H1 (cell line): ENCODE results near the gene SKOR2. TPM values are rescaled to one million over a fixed set of nuclear protein-coding genes. Genes with fewer than 3 reads are reported as not detected.

Experiments used
- CTCF ChIA-PET: fragments of 300-600 bp; sonication (Branson Sonifier 250); formaldehyde crosslinking; loops from one replicate; lab custom pipeline; 2021; ENCODE audit not compliant: partially characterized antibody; lab: Charles Lee
- POLR2A ChIA-PET: fragments of 300-600 bp; sonication (Branson Sonifier 250); formaldehyde crosslinking; loops from one replicate; lab custom pipeline; 2021; ENCODE audit warnings: inconsistent platforms; ENCODE audit not compliant: partially characterized antibody; lab: Charles Lee
- DNase-seq, 2 experiments: peaks; one replicate each; pipeline versions ENCODE4 v3.0.0 to v3.0.0-alpha.2; 2010 to 2022; ENCODE audit warnings: low spot score in 2 of 2, low read depth in 1 of 2, mixed read lengths in 1 of 2
- FAIRE-seq: peaks from 2 replicates; lab custom pipeline; 2011; peaks lifted over from hg19 to GRCh38; lab: Jason Lieb, UNC
- H2AFZ ChIP-seq: 2 replicates; pipeline ENCODE4 v1.8.1; 2012; ENCODE audit warnings: low read length, inconsistent platforms
- H2AK5ac ChIP-seq: 2 replicates; pipeline ENCODE4 v1.6.1; 2013; ENCODE audit warnings: low read depth, low read length
- H2BK120ac ChIP-seq: replicated peaks from 2 replicates; pipeline ENCODE3; 2013; ENCODE audit warnings: low read depth, low read length, inconsistent platforms
- H2BK12ac ChIP-seq: 2 replicates; pipeline ENCODE4 v1.6.1; 2013; ENCODE audit warnings: low read depth, low read length
- H2BK15ac ChIP-seq: 2 replicates; pipeline ENCODE4 v1.6.1; 2013; ENCODE audit warnings: low read length
- H2BK20ac ChIP-seq: 2 replicates; pipeline ENCODE4 v1.6.1; 2013; ENCODE audit warnings: low read length
- H2BK5ac ChIP-seq: 2 replicates; pipeline ENCODE4 v1.6.1; 2013; ENCODE audit warnings: low read depth, low read length
- H3K14ac ChIP-seq: 2 replicates; pipeline ENCODE4 v1.6.1; 2013; ENCODE audit warnings: inconsistent platforms; ENCODE audit not compliant: insufficient read length
- H3K18ac ChIP-seq: 2 replicates; pipeline ENCODE4 v1.6.1; 2013; ENCODE audit warnings: low read length; ENCODE audit errors: extremely low read depth
- H3K23ac ChIP-seq: 2 replicates; pipeline ENCODE4 v1.6.1; 2013; ENCODE audit warnings: inconsistent platforms; ENCODE audit not compliant: insufficient read length
- H3K23me2 ChIP-seq: 2 replicates; pipeline ENCODE4 v1.6.1; 2013; ENCODE audit warnings: low read depth, low read length
- H3K27ac ChIP-seq: 2 replicates; pipeline ENCODE4 v1.6.1; 2011; ENCODE audit warnings: low read depth, low read length, inconsistent platforms
- H3K27me3 ChIP-seq, 4 experiments: replicated peaks in 1 of 4; 1 replicate in 1 of 4; 2 replicates in 3 of 4; pipeline versions ENCODE4 v1.6.1 to v1.8.1; 2011 to 2013; ENCODE audit warnings: low read length in 3 of 4, mild to moderate bottlenecking in 3 of 4, inconsistent platforms in 2 of 4, mixed read lengths in 2 of 4, moderate library complexity in 1 of 4; ENCODE audit not compliant: control insufficient read depth in 3 of 4, insufficient read depth in 3 of 4; ENCODE audit errors: extremely low read depth in 1 of 4
- H3K36me3 ChIP-seq, 4 experiments: 2 replicates each; pipeline versions ENCODE4 v1.6.1 to v1.8.1; 2011 to 2013; ENCODE audit warnings: mild to moderate bottlenecking in 4 of 4, low read length in 3 of 4, moderate library complexity in 2 of 4, control low read depth in 1 of 4, inconsistent platforms in 1 of 4; ENCODE audit not compliant: insufficient read depth in 4 of 4, control insufficient read depth in 2 of 4
- H3K4ac ChIP-seq: replicated peaks from 2 replicates; pipeline ENCODE3; 2013; ENCODE audit warnings: low read length, low read depth, mixed read lengths, inconsistent platforms; ENCODE audit not compliant: insufficient read length
- H3K4me1 ChIP-seq, 4 experiments: replicated peaks in 1 of 4; 1 replicate in 1 of 4; 2 replicates in 3 of 4; pipeline versions ENCODE4 v1.6.1 to v1.8.1; 2011 to 2013; ENCODE audit warnings: low read length in 3 of 4, inconsistent platforms in 2 of 4, mixed read lengths in 1 of 4; ENCODE audit not compliant: insufficient read depth in 4 of 4, control insufficient read depth in 3 of 4
- H3K4me2 ChIP-seq, 2 experiments: 2 replicates each; pipeline versions ENCODE4 v1.6.1 to v1.8.1; 2011 to 2013; ENCODE audit warnings: low read depth in 2 of 2, low read length in 2 of 2, control low read depth in 1 of 2, inconsistent platforms in 1 of 2, mild to moderate bottlenecking in 1 of 2; ENCODE audit not compliant: insufficient read depth in 1 of 2
- H3K4me3 ChIP-seq, 4 experiments: fragments of 200-600, 300-600 bp in 1 of 4; sonication (generic), shearing (Covaris generic), sonication (Bioruptor Twin) in 1 of 4; 2 replicates each; pipeline versions ENCODE4 v1.5.1 to v1.8.1; 2011 to 2016; ENCODE audit warnings: low read length in 4 of 4, low read depth in 3 of 4, control low read depth in 2 of 4, inconsistent platforms in 2 of 4, mild to moderate bottlenecking in 2 of 4, mixed read lengths in 1 of 4, moderate library complexity in 1 of 4; ENCODE audit not compliant: insufficient read depth in 2 of 4; ENCODE audit errors: extremely low read depth in 1 of 4
- H3K56ac ChIP-seq: replicated peaks from 2 replicates; pipeline ENCODE3; 2013; ENCODE audit warnings: low read depth, mild to moderate bottlenecking, mixed read lengths, low read length, inconsistent platforms; ENCODE audit not compliant: insufficient read length
- H3K79me1 ChIP-seq: 2 replicates; pipeline ENCODE4 v1.6.1; 2013; ENCODE audit warnings: low read depth, low read length, control low read depth
- H3K79me2 ChIP-seq, 2 experiments: 2 replicates each; pipeline versions ENCODE4 v1.6.1 to v1.8.1; 2012 to 2013; ENCODE audit warnings: low read length in 2 of 2, mild to moderate bottlenecking in 2 of 2, inconsistent platforms in 1 of 2; ENCODE audit not compliant: insufficient read depth in 2 of 2, control insufficient read depth in 1 of 2
- H3K9ac ChIP-seq, 4 experiments: replicated peaks in 1 of 4; 1 replicate in 1 of 4; 2 replicates in 3 of 4; pipeline versions ENCODE4 v1.6.1 to v1.8.1; 2011 to 2013; ENCODE audit warnings: low read depth in 3 of 4, low read length in 3 of 4, control low read depth in 2 of 4, mild to moderate bottlenecking in 2 of 4, moderate library complexity in 2 of 4, inconsistent platforms in 1 of 4; ENCODE audit errors: extremely low read depth in 1 of 4
- H3K9me3 ChIP-seq, 2 experiments: 2 replicates each; pipeline versions ENCODE4 v1.6.1 to v1.8.1; 2012 to 2013; ENCODE audit warnings: mild to moderate bottlenecking in 2 of 2, moderate library complexity in 2 of 2, control low read depth in 1 of 2, inconsistent platforms in 1 of 2, low read depth in 1 of 2, low read length in 1 of 2, mixed read lengths in 1 of 2; ENCODE audit not compliant: insufficient read depth in 2 of 2
- H4K20me1 ChIP-seq, 2 experiments: replicated peaks in 1 of 2; 2 replicates each; pipeline versions ENCODE3 to v1.8.1; 2011 to 2013; ENCODE audit warnings: inconsistent platforms in 2 of 2, low read length in 2 of 2, mild to moderate bottlenecking in 1 of 2; ENCODE audit not compliant: insufficient read depth in 2 of 2, control insufficient read depth in 1 of 2
- H4K5ac ChIP-seq: 2 replicates; pipeline ENCODE4 v1.6.1; 2013; ENCODE audit warnings: low read length, low read depth, mixed read lengths, inconsistent platforms; ENCODE audit not compliant: insufficient read length
- H4K8ac ChIP-seq: 2 replicates; pipeline ENCODE4 v1.8.0; 2013; ENCODE audit warnings: mild to moderate bottlenecking, moderate library complexity, low read length, inconsistent platforms; ENCODE audit not compliant: insufficient read depth; ENCODE audit errors: extremely low read depth
- H4K91ac ChIP-seq: replicated peaks from 2 replicates; pipeline ENCODE3; 2013; ENCODE audit warnings: low read length, mixed read lengths, inconsistent platforms; ENCODE audit not compliant: insufficient read length
- BACH1 ChIP-seq: IDR thresholded peaks from 2 replicates; pipeline ENCODE4 v1.6.1; 2012; ENCODE audit warnings: low read length, improper control_type of control experiment
- BCL11A ChIP-seq, 2 experiments: IDR thresholded peaks; one replicate each; pipeline ENCODE4 v1.6.1; 2011; ENCODE audit warnings: low read depth in 2 of 2, low read length in 2 of 2, mild to moderate bottlenecking in 2 of 2
- MAFK ChIP-seq: IDR thresholded peaks from 2 replicates; pipeline ENCODE4 v1.6.1; 2012; ENCODE audit warnings: low read depth, mild to moderate bottlenecking, improper control_type of control experiment, low read length
- POLR2AphosphoS5 ChIP-seq: IDR thresholded peaks from 2 replicates; pipeline ENCODE4 v1.6.1; 2011; ENCODE audit warnings: low read depth, low read length
- POU5F1 ChIP-seq: IDR thresholded peaks from 2 replicates; pipeline ENCODE4 v1.6.1; 2011; ENCODE audit warnings: low read depth, mild to moderate bottlenecking, low read length, moderate library complexity
- RFX5 ChIP-seq: IDR thresholded peaks from 2 replicates; pipeline ENCODE4 v1.6.1; 2011; ENCODE audit warnings: low read depth, low read length, improper control_type of control experiment, borderline replicate concordance
- SIN3A ChIP-seq, 2 experiments: IDR thresholded peaks in 1 of 2; conservative IDR thresholded peaks in 1 of 2; 2 replicates each; pipeline ENCODE4 v1.6.1; 2011 to 2012; ENCODE audit warnings: low read length in 2 of 2, improper control_type of control experiment in 1 of 2, low read depth in 1 of 2, mild to moderate bottlenecking in 1 of 2
- TAF1 ChIP-seq: IDR thresholded peaks from 2 replicates; pipeline ENCODE4 v1.6.1; 2011; ENCODE audit warnings: mild to moderate bottlenecking, low read depth, low read length
- YY1 ChIP-seq: IDR thresholded peaks from 2 replicates; pipeline ENCODE4 v1.6.1; 2011; ENCODE audit warnings: low read depth, mild to moderate bottlenecking, low read length
- WGBS, 2 experiments: shearing (Covaris generic) in 1 of 2; methylation state at CpG; one replicate each; pipeline versions ENCODE4 v1.1.6 to v1.1.7; 2013 to 2015; ENCODE audit warnings: low lambda C conversion rate in 2 of 2, mixed read lengths in 2 of 2, inconsistent platforms in 1 of 2, low coverage in 1 of 2, missing lambda C conversion rate in 1 of 2; ENCODE audit not compliant: insufficient replicate concordance in 2 of 2, insufficient coverage in 1 of 2, insufficient read length in 1 of 2; ENCODE audit errors: extremely low coverage in 1 of 2, missing lambda C conversion rate in 1 of 2; 5-methylcytosine and 5-hydroxymethylcytosine counted together
- polyA plus RNA-seq, 7 experiments: library from polyadenylated mRNA; depleted of rRNA in 3 of 7; stranded (reverse) in 5 of 7; unstranded in 2 of 7; fragments of >200 nt in 5 of 7; fragments of 200-250 nt in 2 of 7; gene quantifications; 1 replicate in 5 of 7; 2 replicates in 1 of 7; 4 replicates in 1 of 7; pipeline versions ENCODE4 v1.2.1 to v1.2.3, GENCODE V29; 2011 to 2013; ENCODE audit warnings: missing spikeins in 2 of 7, mixed read lengths in 2 of 7
- total RNA-seq: library from RNA; stranded (reverse); fragmentation: NEBNext Ultra II Directional; extraction: Animal tissue kit (Norgen Biotek cat#: 25700); gene quantifications from 2 replicates; pipeline ENCODE4 v1.2.1, GENCODE V29; 2021
- TF ChIP-seq, protein P1 (sequence below): IDR thresholded peaks from 2 replicates; pipeline ENCODE4 v1.6.1; 2012; ENCODE audit warnings: low read length, inconsistent platforms

SKOR2 gene
- total and polyA plus RNA-seq, 2 of the 8 experiments (the other 6 are each of a cell fraction or from before 2014, with no cell fraction given), result 0.05 to 0.11 TPM

DNA sequence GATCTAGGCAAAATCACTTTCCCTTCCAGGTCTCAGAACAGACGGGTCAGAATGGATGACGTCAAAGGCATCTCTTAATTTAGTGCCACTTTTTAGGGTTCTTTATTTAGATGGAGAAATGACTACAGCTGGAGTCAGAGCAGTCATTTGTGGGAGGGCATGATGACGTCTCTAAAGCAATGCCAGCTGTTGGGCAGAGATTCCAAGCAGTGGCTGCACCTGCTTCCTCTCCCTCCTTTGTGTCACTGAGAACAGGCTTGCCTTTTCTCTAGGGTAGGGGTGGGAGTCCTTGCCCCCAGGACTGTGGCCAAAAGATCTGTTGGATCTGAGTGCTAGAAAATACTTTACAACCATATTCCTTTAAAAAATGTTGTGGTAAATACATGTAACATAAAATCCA is 28.7 kb upstream of the SKOR2 start:
- ChIA-PET CTCF (interaction anchor here (1.1 to 1.3 kb wide), 2 partner anchors 15 to 44 kb away, joined by 3 read pairs; no protein-coding TSS in a partner anchor), POLR2A (no interaction called here)
- Histone ChIP-seq H2BK20ac (no peak overlapping the region), H2AFZ (no peak overlapping the region), H3K79me2 (no peaks in the 10 kb centered on the region), H3K9me3 (no peaks in the 10 kb centered on the region), H2BK15ac (no peak overlapping the region), H3K36me3 (no peaks in the 10 kb centered on the region), H4K5ac (no peak overlapping the region), H3K79me1 (no peaks in the 10 kb centered on the region), H3K23me2 (no peaks in the 10 kb centered on the region), H4K8ac (no peak overlapping the region), H3K27ac (no peak overlapping the region), H2AK5ac (no peak overlapping the region), H3K4me1 (no peaks in the 10 kb centered on the region), H3K14ac (no peak overlapping the region), H3K56ac (no peak overlapping the region), H3K4me3 (no peak overlapping the region), H3K23ac (no peak overlapping the region), H2BK5ac (no peak overlapping the region), H2BK120ac (no peak overlapping the region), H4K91ac (no peak overlapping the region), H4K20me1 (no peaks in the 10 kb centered on the region), H3K4me2 (no peak overlapping the region), H3K4ac (no peak overlapping the region), H3K9ac (no peak overlapping the region), H2BK12ac (no peak overlapping the region), H3K18ac (no peak overlapping the region), H3K27me3 (no peaks in the 10 kb centered on the region)
- no peak for DNase-seq
- TF ChIP-seq BACH1 (no peak), YY1 (no peak), POU5F1 (no peak), POLR2AphosphoS5 (no peak), RFX5 (no peak), BCL11A (IDR thresholded peaks at IDR 0.05; ENCODE audit: low read depth in 2 of 2, low read length in 2 of 2) (no peak), MAFK (no peak), TAF1 (no peak), SIN3A (conservative IDR thresholded peaks at IDR 0.05 in 1 of 2, IDR thresholded peaks at IDR 0.05 in 1 of 2; ENCODE audit: low read depth in 1 of 2, low read length in 2 of 2) (no peak)
- TF ChIP-seq, protein P1, sequence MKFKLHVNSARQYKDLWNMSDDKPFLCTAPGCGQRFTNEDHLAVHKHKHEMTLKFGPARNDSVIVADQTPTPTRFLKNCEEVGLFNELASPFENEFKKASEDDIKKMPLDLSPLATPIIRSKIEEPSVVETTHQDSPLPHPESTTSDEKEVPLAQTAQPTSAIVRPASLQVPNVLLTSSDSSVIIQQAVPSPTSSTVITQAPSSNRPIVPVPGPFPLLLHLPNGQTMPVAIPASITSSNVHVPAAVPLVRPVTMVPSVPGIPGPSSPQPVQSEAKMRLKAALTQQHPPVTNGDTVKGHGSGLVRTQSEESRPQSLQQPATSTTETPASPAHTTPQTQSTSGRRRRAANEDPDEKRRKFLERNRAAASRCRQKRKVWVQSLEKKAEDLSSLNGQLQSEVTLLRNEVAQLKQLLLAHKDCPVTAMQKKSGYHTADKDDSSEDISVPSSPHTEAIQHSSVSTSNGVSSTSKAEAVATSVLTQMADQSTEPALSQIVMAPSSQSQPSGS, result no peak
- 73% methylated on average over 3 of the region's 3 CpGs; no CpG with 5 or more reads in 1 of the 2 experiments for whole genome bisulfite sequencing, 2 experiments
- no peak for FAIRE-seq
